GM19438 (cell line): ENCODE measurements around the gene SSH2.

ENCODE experiments used
- ATAC-seq: cut with Tn5 transposase; IDR thresholded peaks from one replicate; pipeline ENCODE4 v1.9.1; 2021; ENCODE audit warnings: low read depth; ENCODE audit not compliant: unreplicated experiment

Gene SSH2

GRCh38 chr17:29844339-29845048 lies 85.5 kb downstream of the SSH2 start:
- ATAC-seq, result no peak

GRCh38 chr17:29840884-29841283 lies 89.1 kb downstream of the SSH2 start:
- no peak for ATAC-seq

- no peak for ATAC-seq
Observed at GRCh38 chr17:29839656-29840055, 90.4 kb downstream of the SSH2 start.

- no peak for ATAC-seq
Observed at GRCh38 chr17:29838961-29839360, 91.1 kb downstream of the SSH2 start.

GRCh38 chr17:29837531-29837930 lies 92.5 kb downstream of the SSH2 start:
- ATAC-seq, result no peak

- ATAC-seq, result no peak
Observed at GRCh38 chr17:29836643-29837042, 93.4 kb downstream of the SSH2 start.

- no peak for ATAC-seq
Observed at GRCh38 chr17:29835435-29836351, 94.3 kb downstream of the SSH2 start.

- no peak for ATAC-seq
Observed at GRCh38 chr17:29833801-29834200, 96.2 kb downstream of the SSH2 start.

GRCh38 chr17:29828676-29829284 lies 101.2 kb downstream of the SSH2 start:
- no peak for ATAC-seq

GRCh38 chr17:29827179-29827578 lies 102.8 kb downstream of the SSH2 start:
- no peak for ATAC-seq

- no peak for ATAC-seq
Observed at GRCh38 chr17:29826114-29826692, 103.8 kb downstream of the SSH2 start.

- ATAC-seq, result no peak
Observed at GRCh38 chr17:29825604-29826003, 104.4 kb downstream of the SSH2 start.

- ATAC-seq, result no peak
Observed at GRCh38 chr17:29821897-29822296, 108.1 kb downstream of the SSH2 start.

- no peak for ATAC-seq
Observed at GRCh38 chr17:29820425-29820824, 109.6 kb downstream of the SSH2 start.

- no peak for ATAC-seq
Observed at GRCh38 chr17:29807520-29808361, 122.3 kb downstream of the SSH2 start.

- no peak for ATAC-seq
Observed at GRCh38 chr17:29802246-29802645, 127.8 kb downstream of the SSH2 start.

- no peak for ATAC-seq
Observed at GRCh38 chr17:29800457-29800856, 129.6 kb downstream of the SSH2 start.

- ATAC-seq, result no peak
Observed at GRCh38 chr17:29796652-29797051, 133.4 kb downstream of the SSH2 start.

GRCh38 chr17:29793501-29793900 lies 136.5 kb downstream of the SSH2 start:
- ATAC-seq, result no peak
